DMS 273 (cell line): ENCODE results near the gene COL18A1.

Experiments used
- DNase-seq: peaks from one replicate; lab custom pipeline; 2025; ENCODE audit not compliant: unreplicated experiment; lab: John Stamatoyannopoulos, UW

The COL18A1 gene

GRCh38 chr21:45465105-45465504, 60.1 kb downstream of the COL18A1 start:
- no peak for DNase-seq

GRCh38 chr21:45465611-45466329, 60.8 kb downstream of the COL18A1 start:
- DNase-seq = no peak

GRCh38 chr21:45466330-45467220, 61.6 kb downstream of the COL18A1 start:
- no peak for DNase-seq

- DNase-seq = no peak
Observed at GRCh38 chr21:45467221-45467779, 62.3 kb downstream of the COL18A1 start.

GRCh38 chr21:45468051-45468970, 63.3 kb downstream of the COL18A1 start:
- DNase-seq = no peak

- DNase-seq = no peak
Observed at GRCh38 chr21:45468971-45469272, 64.0 kb downstream of the COL18A1 start.

GRCh38 chr21:45469273-45470086, 64.5 kb downstream of the COL18A1 start:
- DNase-seq = no peak

GRCh38 chr21:45470087-45470515, 65.1 kb downstream of the COL18A1 start:
- DNase-seq = no peak

- DNase-seq = no peak
Observed at GRCh38 chr21:45470773-45471524, 66.0 kb downstream of the COL18A1 start.

- no peak for DNase-seq
Observed at GRCh38 chr21:45471525-45472221, 66.7 kb downstream of the COL18A1 start.

- DNase-seq = no peak
Observed at GRCh38 chr21:45472445-45473365, 67.7 kb downstream of the COL18A1 start.

- no peak for DNase-seq
Observed at GRCh38 chr21:45473496-45474322, 68.7 kb downstream of the COL18A1 start.

- DNase-seq = no peak
Observed at GRCh38 chr21:45474323-45474950, 69.5 kb downstream of the COL18A1 start.

- DNase-seq = no peak
Observed at GRCh38 chr21:45475004-45475685, 70.2 kb downstream of the COL18A1 start.

- no peak for DNase-seq
Observed at GRCh38 chr21:45475797-45476570, 71.0 kb downstream of the COL18A1 start.
